Measurements from ENCODE around the gene ARAP1. TPM values are rescaled to one million over a fixed set of nuclear protein-coding genes. Genes with fewer than 3 reads are reported as not detected.

The ARAP1 gene
- polyA plus RNA-seq, 3 donors: 48.7 to 487 (median 79.0) TPM

- H3K27ac ChIP-seq (ENCODE audit: low read depth in 1 of 2, low read length in 2 of 2): peak overlapping the region in 1 of 2 donors; percentile 32
- Mint-ChIP-seq H3K4me3 (no peak overlapping the region), H3K9me3 (peaks cover 0 to 2% (median 0%) of the 10 kb centered on the region in 7 donors), H3K4me1 (peaks cover 4% of the 10 kb centered on the region), H3K27ac (peak overlapping the region in 4 of 7 donors; percentile 50 to 57 (median 50)), H3K27me3 (ENCODE audit: low read depth in 3 of 3) (peaks cover 0 to 2% (median 2%) of the 10 kb centered on the region in 3 donors), H3K36me3 (peaks cover 92 to 100% of the 10 kb centered on the region in 2 donors)
- no peak for DNase-seq
- H3K9ac ChIP-seq (ENCODE audit: insufficient read depth, low read length, poor library complexity, severe bottlenecking): no peak overlapping the region
- H3K27me3 ChIP-seq (ENCODE audit: control insufficient read depth in 2 of 2, insufficient read depth in 2 of 2, low read length in 2 of 2): no peaks in the 10 kb centered on the region
- no peak for TF ChIP-seq CTCF (IDR thresholded peaks at IDR 0.05)
- peaks cover 100% of the 10 kb centered on the region for H4K20me1 ChIP-seq (ENCODE audit: insufficient read depth, low read length)
- H3K4me2 ChIP-seq (replicated peaks; ENCODE audit: extremely low read depth, low read length, poor library complexity, severe bottlenecking): no peak overlapping the region
- H3K9me3 ChIP-seq (replicated peaks in 1 of 2; ENCODE audit: control insufficient read depth in 1 of 2, insufficient read depth in 1 of 2, low read length in 2 of 2): no peaks in the 10 kb centered on the region
- H3K4me1 ChIP-seq (ENCODE audit: control insufficient read depth in 1 of 2, insufficient read depth in 2 of 2, low read length in 2 of 2): no peaks in the 10 kb centered on the region
- H3K79me2 ChIP-seq (ENCODE audit: insufficient read depth, low read length): peaks cover 77% of the 10 kb centered on the region
- H2AFZ ChIP-seq (ENCODE audit: insufficient read depth, low read depth, low read length, poor library complexity, severe bottlenecking): no peak overlapping the region
- H3K4me3 ChIP-seq (replicated peaks in 1 of 3; ENCODE audit: low read depth in 2 of 3, low read length in 3 of 3): no peak overlapping the region
- intact Hi-C loops (cut with micrococcal nuclease): no loop called here
- WGBS (ENCODE audit: insufficient coverage): 92% methylated on average over 15 of the region's 15 CpGs
- H3K36me3 ChIP-seq (replicated peaks in 1 of 2; ENCODE audit: control insufficient read depth in 1 of 2, insufficient read depth in 2 of 2, low read length in 2 of 2): peaks cover 100% of the 10 kb centered on the region in 2 donors
These were observed 49.5 kb downstream of the ARAP1 start for GRCh38 chr11:72702577-72703241.

- 98% methylated on average over 7 of the region's 7 CpGs for WGBS (ENCODE audit: insufficient coverage)
- Mint-ChIP-seq H3K36me3 (peaks cover 90 to 100% of the 10 kb centered on the region in 2 donors), H3K4me1 (peaks cover 4% of the 10 kb centered on the region), H3K4me3 (no peak overlapping the region), H3K27me3 (ENCODE audit: low read depth in 3 of 3) (peaks cover 0 to 2% (median 2%) of the 10 kb centered on the region in 3 donors), H3K27ac (peak overlapping the region in 2 of 7 donors; percentile 21 to 50), H3K9me3 (peaks cover 0 to 2% (median 0%) of the 10 kb centered on the region in 7 donors)
- no peak overlapping the region for H3K4me3 ChIP-seq (replicated peaks in 1 of 3; ENCODE audit: low read depth in 2 of 3, low read length in 3 of 3)
- intact Hi-C loops (cut with micrococcal nuclease): no loop called here
- peaks cover 100% of the 10 kb centered on the region in 2 donors for H3K36me3 ChIP-seq (replicated peaks in 1 of 2; ENCODE audit: control insufficient read depth in 1 of 2, insufficient read depth in 2 of 2, low read length in 2 of 2)
- H3K9ac ChIP-seq (ENCODE audit: insufficient read depth, low read length, poor library complexity, severe bottlenecking): no peak overlapping the region
- TF ChIP-seq CTCF (IDR thresholded peaks at IDR 0.05): no peak
- H3K27ac ChIP-seq (ENCODE audit: low read depth in 1 of 2, low read length in 2 of 2): peak overlapping the region in 1 of 2 donors; percentile 32
- peaks cover 100% of the 10 kb centered on the region for H4K20me1 ChIP-seq (ENCODE audit: insufficient read depth, low read length)
- no peaks in the 10 kb centered on the region for H3K27me3 ChIP-seq (ENCODE audit: control insufficient read depth in 2 of 2, insufficient read depth in 2 of 2, low read length in 2 of 2)
- no peak overlapping the region for H3K4me2 ChIP-seq (replicated peaks; ENCODE audit: extremely low read depth, low read length, poor library complexity, severe bottlenecking)
- H3K4me1 ChIP-seq (ENCODE audit: control insufficient read depth in 1 of 2, insufficient read depth in 2 of 2, low read length in 2 of 2): no peaks in the 10 kb centered on the region
- H2AFZ ChIP-seq (ENCODE audit: insufficient read depth, low read depth, low read length, poor library complexity, severe bottlenecking): no peak overlapping the region
- DNase-seq: no peak
- H3K79me2 ChIP-seq (ENCODE audit: insufficient read depth, low read length): peaks cover 71% of the 10 kb centered on the region
- H3K9me3 ChIP-seq (replicated peaks in 1 of 2; ENCODE audit: control insufficient read depth in 1 of 2, insufficient read depth in 1 of 2, low read length in 2 of 2): no peaks in the 10 kb centered on the region
These were observed 50.1 kb downstream of the ARAP1 start for GRCh38 chr11:72702096-72702495.
